HG02798 (cell line): ENCODE measurements around the gene SP3.

Experiments used
- ATAC-seq: cut with Tn5 transposase; IDR thresholded peaks from one replicate; pipeline ENCODE4 v1.9.1; 2021; ENCODE audit warnings: mild to moderate bottlenecking; ENCODE audit not compliant: unreplicated experiment, poor library complexity

The SP3 gene

GRCh38 chr2:173965372-173966025 lies at the start of gene SP3:
TSS of gene SP3 (minus strand) at chr2:173965373. CDS start at chr2:173965171, 202 bp downstream.
- ATAC-seq, result peak; percentile 80

- no peak for ATAC-seq
Observed at GRCh38 chr2:174014699-174015070, 49.5 kb upstream of the SP3 start.

GRCh38 chr2:174014011-174014698 lies 49.0 kb upstream of the SP3 start:
- ATAC-seq, result no peak

GRCh38 chr2:174013315-174013751 lies 48.2 kb upstream of the SP3 start:
- no peak for ATAC-seq

GRCh38 chr2:174012347-174013314 lies 47.5 kb upstream of the SP3 start:
- ATAC-seq, result peak; percentile 45

GRCh38 chr2:174011796-174012195 lies 46.6 kb upstream of the SP3 start:
- ATAC-seq, result no peak

GRCh38 chr2:174011173-174011572 lies 46.0 kb upstream of the SP3 start:
- ATAC-seq, result no peak

- no peak for ATAC-seq
Observed at GRCh38 chr2:174009488-174010223, 44.5 kb upstream of the SP3 start.

GRCh38 chr2:174008720-174009119 lies 43.5 kb upstream of the SP3 start:
- ATAC-seq, result no peak

GRCh38 chr2:174007010-174007409 lies 41.8 kb upstream of the SP3 start:
- ATAC-seq, result no peak

GRCh38 chr2:174005801-174006419 lies 40.7 kb upstream of the SP3 start:
- no peak for ATAC-seq

- ATAC-seq, result peak; percentile 64
Observed at GRCh38 chr2:174004905-174005605, 39.9 kb upstream of the SP3 start.

- no peak for ATAC-seq
Observed at GRCh38 chr2:174003720-174004695, 38.8 kb upstream of the SP3 start.

GRCh38 chr2:174002679-174003078 lies 37.5 kb upstream of the SP3 start:
- no peak for ATAC-seq

GRCh38 chr2:174001107-174001506 lies 35.9 kb upstream of the SP3 start:
- no peak for ATAC-seq

GRCh38 chr2:173999724-174000123 lies 34.6 kb upstream of the SP3 start:
- ATAC-seq, result no peak

- ATAC-seq, result no peak
Observed at GRCh38 chr2:173999272-173999671, 34.1 kb upstream of the SP3 start.

- ATAC-seq, result no peak
Observed at GRCh38 chr2:173998386-173998785, 33.2 kb upstream of the SP3 start.
